Activated T-helper 17 cell treated with anti-CD3 and anti-CD28 coated beads, Interleukin-2, amount 50 U/mL, for 72 hours (primary cell): ENCODE results near the gene PBX3. TPM values are rescaled to one million over a fixed set of nuclear protein-coding genes. Genes with fewer than 3 reads are reported as not detected.

ENCODE experiments used
- ATAC-seq: fragments of 150-1000 bp; cut with Tn5 transposase; replicated peaks from 2 replicates; pipeline ENCODE4 v1.10.0; 2021; ENCODE audit warnings: mild to moderate bottlenecking, moderate library complexity
- H3K27ac Mint-ChIP-seq: one replicate; pipeline ENCODE4 v1.8.0; 2022; ENCODE audit warnings: mixed read lengths
- H3K27me3 Mint-ChIP-seq: one replicate; pipeline ENCODE4 v1.8.0; 2022; ENCODE audit warnings: mixed read lengths
- H3K36me3 Mint-ChIP-seq: one replicate; pipeline ENCODE4 v1.8.0; 2022; ENCODE audit warnings: low read depth, mild to moderate bottlenecking, mixed read lengths
- H3K4me1 Mint-ChIP-seq: one replicate; pipeline ENCODE4 v1.8.0; 2022; ENCODE audit warnings: mixed read lengths
- H3K4me3 Mint-ChIP-seq: one replicate; pipeline ENCODE4 v1.8.0; 2022; ENCODE audit warnings: mild to moderate bottlenecking, mixed read lengths
- H3K9me3 Mint-ChIP-seq: one replicate; pipeline ENCODE4 v1.8.0; 2022; ENCODE audit warnings: mixed read lengths
- total RNA-seq, 2 donors: library from RNA; stranded (reverse); gene quantifications; one replicate each; pipeline ENCODE4 v1.2.3, GENCODE V29; 2022

Gene PBX3
- total RNA-seq, 2 donors from 2014 or later, result 8.5 to 15.8 TPM

DNA sequence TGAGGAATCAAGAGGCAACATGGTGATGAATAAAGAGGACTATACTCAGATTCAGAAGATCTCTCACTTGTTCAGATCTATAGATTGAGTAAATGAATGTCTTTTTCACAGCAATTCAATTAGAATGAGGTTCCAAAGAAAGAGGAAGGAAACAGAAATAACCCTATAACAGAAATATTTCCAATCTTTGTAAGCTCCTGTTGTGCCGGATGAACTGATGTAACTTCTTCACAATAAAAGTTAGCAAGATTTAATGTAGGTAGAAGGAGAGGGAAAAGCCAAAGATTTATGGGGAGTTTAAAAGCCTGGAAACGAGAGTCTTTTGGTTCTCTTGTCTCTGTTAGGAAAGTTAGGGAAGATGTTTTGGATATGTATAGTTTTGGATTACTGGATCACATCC, 92.1 kb downstream of the PBX3 start:
- no peak for ATAC-seq
- Mint-ChIP-seq H3K27ac (no peak overlapping the region), H3K27me3 (no peaks in the 10 kb centered on the region), H3K9me3 (no peaks in the 10 kb centered on the region), H3K4me3 (no peak overlapping the region), H3K36me3 (no peaks in the 10 kb centered on the region), H3K4me1 (no peaks in the 10 kb centered on the region)

DNA sequence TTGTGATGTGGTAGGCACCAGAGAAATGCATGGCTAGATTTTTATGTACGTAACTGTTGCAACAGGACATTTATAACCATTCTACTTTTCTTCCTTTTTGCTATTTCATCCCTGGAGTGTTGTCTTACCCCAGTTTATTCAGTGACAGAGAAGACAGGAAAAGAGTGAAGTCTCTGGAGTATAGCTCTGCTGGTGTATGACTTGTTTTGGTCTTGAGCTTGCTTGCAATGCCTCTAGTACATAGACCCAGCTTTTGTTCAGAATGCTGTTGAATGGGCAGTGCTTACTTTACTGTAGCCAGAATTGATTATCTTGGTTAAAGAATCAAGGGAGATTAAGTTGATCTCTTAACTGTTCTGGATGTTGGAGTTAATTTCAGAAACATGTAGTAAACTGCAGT, 94.3 kb downstream of the PBX3 start:
- ATAC-seq, result no peak
- no peak overlapping the region for H3K4me3 Mint-ChIP-seq

DNA sequence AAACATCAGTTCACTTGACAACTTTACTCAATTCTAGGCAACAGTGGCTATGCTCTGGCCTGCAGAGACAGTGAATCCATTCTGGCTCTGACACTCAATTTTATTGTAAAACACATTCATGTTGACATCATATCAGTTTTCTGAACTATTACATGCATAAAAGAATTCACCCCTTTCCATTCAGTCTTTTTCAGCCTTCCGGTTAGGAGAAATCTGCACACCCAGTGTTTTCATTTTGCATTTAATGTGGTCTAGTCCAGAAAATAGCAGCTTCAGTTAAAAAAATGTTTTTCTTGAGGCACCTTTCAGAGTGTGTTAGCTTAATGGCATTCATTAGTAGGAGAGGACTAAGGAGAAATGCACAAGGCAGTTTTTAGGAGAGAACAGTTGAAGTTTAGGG, 95.1 kb downstream of the PBX3 start:
- Mint-ChIP-seq H3K27ac (no peak overlapping the region), H3K4me3 (no peak overlapping the region), H3K36me3 (no peaks in the 10 kb centered on the region), H3K4me1 (no peaks in the 10 kb centered on the region), H3K27me3 (no peaks in the 10 kb centered on the region), H3K9me3 (no peaks in the 10 kb centered on the region)
- no peak for ATAC-seq

More for the DNA sequence above, 94.3 kb downstream of the PBX3 start:
- Mint-ChIP-seq H3K27me3 (no peaks in the 10 kb centered on the region), H3K9me3 (no peaks in the 10 kb centered on the region), H3K27ac (no peak overlapping the region), H3K4me1 (no peaks in the 10 kb centered on the region), H3K36me3 (no peaks in the 10 kb centered on the region)

DNA sequence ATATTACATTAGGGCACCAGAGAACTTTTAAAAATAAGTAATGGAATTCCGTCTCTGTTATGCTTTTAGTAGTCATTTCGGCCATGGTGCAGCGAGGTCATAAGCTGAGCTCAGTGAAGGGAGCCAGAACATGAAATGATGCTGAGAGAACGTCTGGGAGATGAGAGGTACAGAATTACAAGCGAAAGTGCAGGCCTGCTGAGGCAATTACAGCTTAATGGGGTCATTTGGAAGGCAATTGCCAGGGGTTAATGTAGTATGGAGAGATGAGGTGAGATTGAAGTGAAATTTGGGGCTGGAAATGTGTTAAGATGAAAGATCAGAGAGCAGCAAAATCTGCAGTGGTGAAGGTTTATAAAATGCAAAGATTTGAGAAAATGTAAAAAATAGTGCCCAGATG, 96.5 kb downstream of the PBX3 start:
- Mint-ChIP-seq H3K9me3 (no peaks in the 10 kb centered on the region), H3K36me3 (no peaks in the 10 kb centered on the region), H3K4me1 (no peaks in the 10 kb centered on the region), H3K27me3 (no peaks in the 10 kb centered on the region), H3K27ac (no peak overlapping the region), H3K4me3 (no peak overlapping the region)
- no peak for ATAC-seq

DNA sequence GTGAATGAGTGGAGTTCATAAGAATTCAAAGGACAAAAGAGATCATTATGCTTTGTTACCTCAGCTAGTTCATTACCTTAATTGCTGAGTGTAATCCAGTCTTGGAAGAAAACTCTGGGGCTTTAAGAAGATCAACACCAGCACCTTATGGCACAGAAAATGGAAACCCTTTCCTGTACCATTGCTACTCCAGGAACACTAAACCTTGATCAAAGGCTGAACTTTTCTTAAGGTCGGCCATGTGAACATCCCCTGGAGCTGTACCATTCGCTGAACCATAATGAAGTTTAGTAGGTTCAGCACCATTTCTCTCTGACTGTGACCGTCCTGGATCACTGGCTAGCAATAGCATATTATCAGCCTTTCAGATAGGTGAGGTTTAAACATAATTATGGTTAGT, 97.4 kb downstream of the PBX3 start:
- Mint-ChIP-seq H3K9me3 (no peaks in the 10 kb centered on the region), H3K4me1 (no peaks in the 10 kb centered on the region), H3K4me3 (no peak overlapping the region), H3K36me3 (no peaks in the 10 kb centered on the region), H3K27me3 (no peaks in the 10 kb centered on the region), H3K27ac (no peak overlapping the region)
- no peak for ATAC-seq

DNA sequence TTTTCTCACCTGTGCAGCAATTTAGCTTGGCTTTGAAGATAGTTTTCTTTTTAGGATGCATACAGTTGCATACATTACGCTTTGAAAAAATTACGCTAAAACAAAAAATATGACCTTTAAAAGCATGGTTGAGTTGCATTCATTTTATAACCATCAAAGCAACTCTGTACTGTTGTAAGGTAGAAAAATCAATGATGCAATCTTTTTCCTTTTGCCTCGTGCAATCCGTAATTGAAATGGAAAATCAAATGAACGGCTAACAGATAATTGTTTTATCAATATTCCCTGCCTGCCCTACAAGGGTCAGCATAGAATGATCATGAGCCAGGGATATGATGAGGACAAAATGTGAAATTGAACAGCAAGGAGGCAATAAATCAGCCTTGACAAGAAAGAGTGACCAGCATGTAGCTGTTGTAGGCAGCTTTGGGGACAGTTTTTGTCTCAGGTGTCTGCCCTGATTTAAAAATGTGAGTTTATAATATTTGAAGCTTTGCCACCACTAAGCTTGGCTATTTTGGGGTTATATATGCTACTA, 98.2 kb downstream of the PBX3 start:
- no peaks in the 10 kb centered on the region for H3K27me3 Mint-ChIP-seq
- ATAC-seq, result no peak
- H3K36me3 Mint-ChIP-seq, result no peaks in the 10 kb centered on the region
- no peaks in the 10 kb centered on the region for H3K4me1 Mint-ChIP-seq
- H3K27ac Mint-ChIP-seq, result no peak overlapping the region
- H3K4me3 Mint-ChIP-seq, result no peak overlapping the region
- H3K9me3 Mint-ChIP-seq, result no peaks in the 10 kb centered on the region

DNA sequence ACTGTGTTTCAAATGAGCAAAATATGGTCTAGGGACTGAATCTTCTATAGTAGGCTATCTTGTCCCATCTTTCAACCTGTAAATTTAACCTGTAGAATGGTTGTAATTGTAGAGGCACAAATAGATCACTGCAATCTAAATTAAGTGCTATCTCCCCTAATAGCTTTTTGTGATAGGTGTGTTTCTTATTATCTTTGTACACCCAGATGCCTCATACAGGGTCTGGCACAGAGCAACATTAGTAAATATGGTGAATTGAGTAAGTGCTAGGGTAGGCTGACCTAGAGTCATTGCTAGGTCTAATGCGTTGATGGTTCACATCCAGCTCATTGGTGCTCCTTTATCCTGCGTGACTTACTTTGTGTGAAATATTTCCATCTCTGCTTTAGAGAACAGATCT, 100.6 kb downstream of the PBX3 start:
- no peaks in the 10 kb centered on the region for H3K4me1 Mint-ChIP-seq
- H3K9me3 Mint-ChIP-seq, result no peaks in the 10 kb centered on the region
- no peaks in the 10 kb centered on the region for H3K27me3 Mint-ChIP-seq
- no peak for ATAC-seq
- H3K27ac Mint-ChIP-seq, result no peak overlapping the region
- H3K4me3 Mint-ChIP-seq, result no peak overlapping the region
- H3K36me3 Mint-ChIP-seq, result no peaks in the 10 kb centered on the region

DNA sequence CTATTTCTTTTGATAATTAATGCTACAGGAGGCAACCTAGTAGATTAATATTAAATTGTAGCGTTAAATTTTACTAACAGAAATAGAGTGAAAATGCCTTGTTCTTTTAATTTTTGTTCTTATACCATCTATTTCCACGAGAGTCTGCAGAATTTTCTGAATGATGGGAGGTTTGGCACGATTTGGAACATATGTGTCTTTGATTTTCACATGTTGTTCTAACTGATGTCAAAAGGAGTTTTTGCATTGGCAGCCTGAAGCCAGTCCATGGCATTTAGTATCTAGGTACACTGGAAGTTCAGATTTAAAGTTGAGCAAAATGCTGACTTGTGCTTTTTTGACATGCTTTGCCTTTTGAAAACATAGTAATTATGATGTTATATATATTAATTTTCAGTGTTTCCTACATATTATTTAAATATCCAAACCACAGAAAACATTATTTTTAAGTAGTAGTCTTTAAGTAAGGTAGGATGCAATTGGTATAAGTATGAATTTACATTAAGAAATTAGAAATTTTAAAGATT, 103.0 kb downstream of the PBX3 start:
- Mint-ChIP-seq H3K4me3 (no peak overlapping the region), H3K9me3 (no peaks in the 10 kb centered on the region), H3K27ac (no peak overlapping the region), H3K27me3 (no peaks in the 10 kb centered on the region), H3K4me1 (no peaks in the 10 kb centered on the region), H3K36me3 (no peaks in the 10 kb centered on the region)
- no peak for ATAC-seq

DNA sequence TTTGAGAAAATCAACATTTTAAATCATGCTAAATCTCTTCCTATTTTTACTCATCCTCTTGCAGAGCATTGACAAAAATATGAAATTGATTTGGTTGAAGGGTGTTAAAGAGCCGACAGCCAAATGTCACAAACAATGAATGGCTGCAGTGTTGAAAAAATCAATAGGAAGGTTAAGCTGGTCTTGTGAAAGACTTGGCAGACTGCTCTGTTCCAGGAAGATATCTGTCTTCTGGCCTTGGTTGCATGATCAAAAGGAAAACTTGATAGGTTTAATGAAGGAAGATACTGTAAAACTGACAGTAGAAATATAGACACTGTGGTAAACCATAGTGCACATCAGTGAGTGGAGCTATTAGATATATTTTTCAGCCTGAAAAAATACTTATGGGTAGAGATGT, 103.6 kb downstream of the PBX3 start:
- Mint-ChIP-seq H3K27ac (no peak overlapping the region), H3K9me3 (no peaks in the 10 kb centered on the region), H3K36me3 (no peaks in the 10 kb centered on the region), H3K4me1 (no peaks in the 10 kb centered on the region), H3K4me3 (no peak overlapping the region), H3K27me3 (no peaks in the 10 kb centered on the region)
- ATAC-seq, result no peak

DNA sequence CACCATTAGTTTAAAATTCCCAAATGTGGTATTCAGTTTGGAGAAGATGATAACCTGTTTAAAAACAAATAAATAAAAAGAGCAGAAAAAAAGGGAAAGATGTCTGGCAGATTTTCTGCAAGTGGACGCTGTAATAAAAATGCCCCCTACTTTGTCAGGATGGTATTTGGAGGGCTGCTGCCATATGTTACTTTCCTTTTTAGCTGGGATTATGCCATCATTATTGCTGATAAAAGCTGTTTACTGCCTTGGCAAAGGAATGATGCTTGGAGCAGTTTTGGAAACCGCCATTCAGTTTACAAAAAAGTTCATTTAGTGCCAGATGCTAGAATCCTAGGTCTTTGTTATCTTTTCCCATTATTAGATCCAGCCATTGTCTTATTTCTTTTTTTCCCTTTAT, 104.8 kb downstream of the PBX3 start:
- H3K4me3 Mint-ChIP-seq, result no peak overlapping the region
- no peaks in the 10 kb centered on the region for H3K36me3 Mint-ChIP-seq
- H3K4me1 Mint-ChIP-seq, result no peaks in the 10 kb centered on the region
- no peak overlapping the region for H3K27ac Mint-ChIP-seq
- H3K9me3 Mint-ChIP-seq, result no peaks in the 10 kb centered on the region
- no peaks in the 10 kb centered on the region for H3K27me3 Mint-ChIP-seq
- no peak for ATAC-seq

DNA sequence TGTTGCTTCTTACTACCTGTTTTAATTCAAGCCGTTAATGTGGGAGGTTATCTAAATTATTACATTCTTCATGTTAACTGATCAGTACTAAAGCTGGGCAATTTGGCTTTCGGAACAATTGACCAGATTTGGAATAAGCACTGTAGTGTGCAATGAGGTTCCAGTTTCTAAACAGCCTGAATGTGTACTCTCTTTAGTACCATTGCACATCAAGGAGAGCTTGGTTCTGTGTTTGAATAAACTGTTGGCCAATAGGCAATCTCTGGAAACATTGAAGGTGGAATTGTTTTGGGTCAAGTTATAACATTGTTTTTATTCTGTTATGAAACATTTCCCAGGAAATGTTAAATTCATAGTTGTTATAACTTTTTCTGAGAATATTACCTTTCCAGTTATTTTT, 105.2 kb downstream of the PBX3 start:
- no peak for ATAC-seq
- no peaks in the 10 kb centered on the region for H3K4me1 Mint-ChIP-seq
- no peaks in the 10 kb centered on the region for H3K27me3 Mint-ChIP-seq
- no peaks in the 10 kb centered on the region for H3K36me3 Mint-ChIP-seq
- no peaks in the 10 kb centered on the region for H3K9me3 Mint-ChIP-seq
- H3K27ac Mint-ChIP-seq, result no peak overlapping the region
- no peak overlapping the region for H3K4me3 Mint-ChIP-seq

DNA sequence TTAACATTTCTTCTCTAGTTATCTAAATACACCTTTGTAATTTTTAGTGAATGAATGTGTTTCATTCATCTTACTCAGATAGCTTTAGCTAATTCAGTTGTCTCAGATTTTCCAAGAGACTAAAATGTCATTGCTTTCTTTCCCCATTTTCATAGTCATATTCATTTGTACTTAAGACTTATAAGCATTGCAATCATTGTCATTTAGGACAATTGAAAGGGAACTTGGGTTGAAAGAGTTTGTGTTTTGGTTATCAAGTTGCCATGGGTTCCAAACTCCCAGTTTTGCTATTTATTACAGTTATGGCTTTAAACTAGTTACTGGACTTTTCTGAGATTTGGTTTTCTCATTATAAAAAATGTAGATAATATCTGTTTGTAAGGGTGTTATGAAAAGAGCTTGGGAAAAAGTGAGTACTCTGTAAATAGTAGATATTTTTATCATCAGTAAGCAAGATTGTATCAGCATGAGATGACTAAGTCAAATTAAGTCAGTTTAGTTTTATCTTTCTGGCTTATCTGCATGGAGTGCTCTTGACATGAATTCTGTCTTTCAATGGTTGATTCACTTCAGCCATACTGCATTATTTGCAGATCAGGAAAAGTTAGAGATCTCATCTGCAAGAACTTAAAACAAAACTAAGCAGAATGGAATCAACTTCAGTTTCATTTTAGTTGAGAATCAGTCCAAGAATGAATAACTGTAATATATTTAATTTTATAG, 107.5 kb downstream of the PBX3 start:
- Mint-ChIP-seq H3K4me1 (no peaks in the 10 kb centered on the region), H3K27me3 (no peaks in the 10 kb centered on the region), H3K4me3 (no peak overlapping the region), H3K9me3 (no peaks in the 10 kb centered on the region), H3K27ac (no peak overlapping the region), H3K36me3 (no peaks in the 10 kb centered on the region)
- no peak for ATAC-seq

DNA sequence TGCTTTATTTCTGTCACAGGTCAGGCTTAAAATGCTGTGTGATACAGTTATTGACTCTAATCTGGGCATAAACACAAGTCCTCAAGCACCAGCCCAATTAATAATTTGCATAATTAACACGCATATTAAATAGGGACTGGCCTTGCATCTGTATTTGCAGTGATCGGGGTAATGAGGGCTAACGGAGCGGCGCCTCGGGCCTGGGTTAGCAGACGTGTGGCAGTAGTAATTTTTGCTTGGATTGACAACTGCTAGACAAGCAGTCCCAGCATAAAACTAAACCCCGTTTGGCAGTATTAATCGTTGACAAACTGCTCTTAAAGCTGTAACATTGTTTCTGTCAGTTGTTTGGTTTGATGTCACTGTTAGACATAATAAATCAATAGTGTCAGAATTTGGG, 109.2 kb downstream of the PBX3 start:
- H3K9me3 Mint-ChIP-seq, result no peaks in the 10 kb centered on the region
- no peak for ATAC-seq
- no peaks in the 10 kb centered on the region for H3K36me3 Mint-ChIP-seq
- H3K4me3 Mint-ChIP-seq, result no peak overlapping the region
- H3K27ac Mint-ChIP-seq, result no peak overlapping the region
- H3K4me1 Mint-ChIP-seq, result peaks cover 5% of the 10 kb centered on the region
- H3K27me3 Mint-ChIP-seq, result no peaks in the 10 kb centered on the region

DNA sequence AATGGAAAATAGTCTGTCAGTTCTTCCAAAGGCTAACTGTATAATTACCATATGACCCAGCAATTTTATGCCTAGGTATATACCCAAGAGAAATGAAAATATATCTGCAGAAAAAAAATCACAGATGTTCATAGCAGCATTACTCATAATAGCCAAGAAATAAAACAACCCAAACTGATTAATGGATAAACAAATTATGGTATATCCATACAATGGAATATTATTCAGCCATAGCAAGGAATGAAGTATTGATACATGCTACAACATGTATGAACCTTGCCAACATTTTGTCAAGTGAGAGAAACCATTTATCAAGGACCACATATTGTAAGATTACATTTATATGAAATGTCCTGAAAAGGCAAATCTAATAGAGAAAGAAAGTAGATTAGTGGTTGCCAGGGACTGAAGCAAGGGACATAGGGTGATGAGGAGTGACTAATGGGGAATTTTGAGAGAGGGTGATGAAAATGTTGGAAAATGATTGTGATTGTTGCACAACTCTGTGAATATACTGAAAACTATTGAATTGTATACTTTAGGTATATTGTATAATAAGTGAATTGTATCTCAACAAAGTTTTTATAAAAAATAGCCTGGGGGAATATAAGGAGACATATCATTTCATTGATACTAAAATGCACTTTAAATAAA, 114.4 kb downstream of the PBX3 start:
- Mint-ChIP-seq H3K27ac (no peak overlapping the region), H3K4me3 (no peak overlapping the region), H3K36me3 (no peaks in the 10 kb centered on the region), H3K9me3 (no peaks in the 10 kb centered on the region), H3K27me3 (no peaks in the 10 kb centered on the region), H3K4me1 (peaks cover 5% of the 10 kb centered on the region)
- no peak for ATAC-seq

DNA sequence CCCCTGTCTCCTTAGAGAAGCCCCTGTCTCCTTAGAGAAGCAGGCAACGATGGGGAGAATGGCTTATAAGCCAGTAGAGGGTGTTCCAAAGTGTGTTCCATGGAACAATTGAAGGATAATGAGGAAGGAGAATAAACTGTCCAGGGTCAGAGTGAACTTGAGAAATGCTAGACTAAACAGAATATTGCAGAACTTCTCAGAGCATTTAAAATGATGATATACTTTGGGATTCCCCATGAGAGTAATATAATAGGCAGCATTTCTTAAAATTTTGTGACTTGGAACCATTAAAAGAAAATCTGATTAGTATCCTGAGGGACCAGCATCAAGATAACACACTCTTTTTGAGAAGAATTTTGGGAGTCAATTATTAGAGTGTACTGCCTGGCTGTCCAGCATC, 116.8 kb downstream of the PBX3 start:
- peaks cover 5% of the 10 kb centered on the region for H3K4me1 Mint-ChIP-seq
- no peak overlapping the region for H3K27ac Mint-ChIP-seq
- no peaks in the 10 kb centered on the region for H3K36me3 Mint-ChIP-seq
- ATAC-seq, result no peak
- H3K27me3 Mint-ChIP-seq, result no peaks in the 10 kb centered on the region
- H3K4me3 Mint-ChIP-seq, result no peak overlapping the region
- no peaks in the 10 kb centered on the region for H3K9me3 Mint-ChIP-seq
